PC-9 (cell line): ENCODE results near the gene LMOD2. TPM values are rescaled to one million over a fixed set of nuclear protein-coding genes. Genes with fewer than 3 reads are reported as not detected.

Source experiments
- BruUV-seq: library from RNA; stranded (reverse); fragments of 400-500 nt; replicated peaks from 2 replicates; lab custom pipeline; 2021; lab: Mats Ljungman, UMichigan
- CTCF ChIA-PET: fragments of 300-600 bp; sonication (Branson Sonifier 250); formaldehyde crosslinking; loops from one replicate; lab custom pipeline; 2022; ENCODE audit warnings: antibody characterized with exemption; lab: Charles Lee
- POLR2A ChIA-PET: fragments of 300-600 bp; sonication (Branson Sonifier 250); formaldehyde crosslinking; loops from one replicate; lab custom pipeline; 2022; ENCODE audit warnings: antibody characterized with exemption; ENCODE audit not compliant: unreplicated experiment; lab: Charles Lee
- DNase-seq, 2 experiments: peaks; one replicate each; pipeline versions ENCODE4 v3.0.0 to v3.0.0-alpha.2; 2015 to 2022; ENCODE audit warnings: mixed read lengths in 1 of 2
- H2AFZ ChIP-seq: fragments of 200-600 bp; sonication (generic); 2 replicates; pipeline ENCODE4 v1.8.1; 2017; ENCODE audit warnings: antibody characterized with exemption
- H3F3A ChIP-seq: fragments of 200-600 bp; sonication (generic); 2 replicates; pipeline ENCODE4 v1.8.1; 2017; ENCODE audit warnings: antibody characterized with exemption, mild to moderate bottlenecking, low read depth; ENCODE audit not compliant: insufficient read depth
- H3K27ac ChIP-seq: fragments of 200-600 bp; sonication (generic); 2 replicates; pipeline ENCODE4 v1.6.1; 2016; ENCODE audit warnings: mixed run types
- H3K27me3 ChIP-seq: fragments of 200-600 bp; sonication (generic); 2 replicates; pipeline ENCODE4 v1.6.1; 2016; ENCODE audit warnings: low read depth, mixed run types; ENCODE audit not compliant: insufficient read depth
- H3K36me3 ChIP-seq: fragments of 200-600 bp; sonication (generic); 2 replicates; pipeline ENCODE4 v1.6.1; 2016; ENCODE audit warnings: low read depth, mixed run types
- H3K4me1 ChIP-seq: fragments of 200-600 bp; sonication (generic); replicated peaks from 2 replicates; pipeline ENCODE4 v1.6.1; 2016; ENCODE audit warnings: mixed run types; ENCODE audit not compliant: insufficient read depth
- H3K4me2 ChIP-seq: fragments of 200-600 bp; sonication (generic); 2 replicates; pipeline ENCODE4 v1.6.1; 2017; ENCODE audit warnings: mixed run types
- H3K4me3 ChIP-seq: fragments of 200-600 bp; sonication (generic); 2 replicates; pipeline ENCODE4 v1.6.1; 2016; ENCODE audit warnings: mixed run types
- H3K79me2 ChIP-seq: fragments of 200-600 bp; sonication (generic); 2 replicates; pipeline ENCODE4 v1.6.1; 2017; ENCODE audit warnings: low read depth, mixed run types
- H3K9me2 ChIP-seq: fragments of 200-600 bp; sonication (generic); 2 replicates; pipeline ENCODE4 v1.8.1; 2017; ENCODE audit warnings: mild to moderate bottlenecking; ENCODE audit not compliant: insufficient read depth
- H3K9me3 ChIP-seq: fragments of 200-600 bp; sonication (generic); 2 replicates; pipeline ENCODE4 v1.8.1; 2016; ENCODE audit warnings: low read depth; ENCODE audit not compliant: insufficient read depth
- H4K20me1 ChIP-seq: fragments of 200-600 bp; sonication (generic); 2 replicates; pipeline ENCODE4 v1.8.1; 2017; ENCODE audit not compliant: insufficient read depth
- EZH2 ChIP-seq: fragments of 200-600 bp; sonication (generic); IDR thresholded peaks from 2 replicates; pipeline ENCODE4 v1.8.0; 2017; ENCODE audit warnings: antibody characterized with exemption, low read depth
- intact Hi-C: fragments of 100-400 bp; cut with micrococcal nuclease; formaldehyde crosslinking; loops from one replicate; pipeline ENCODE4 v1.10.0; 2022; ENCODE audit not compliant: unreplicated experiment
- total RNA-seq: library from RNA; stranded (reverse); gene quantifications from 2 replicates; pipeline ENCODE4 v1.2.3, GENCODE V29; 2021
- TF ChIP-seq, protein P1 (sequence below): fragments of 200-600 bp; sonication (generic); conservative IDR thresholded peaks from 2 replicates; pipeline ENCODE4 v1.6.1; 2017; ENCODE audit warnings: mixed run types, antibody characterized with exemption, mild to moderate bottlenecking, moderate library complexity

The LMOD2 gene
- total RNA-seq, 1 experiment from 2014 or later: not detected

DNA sequence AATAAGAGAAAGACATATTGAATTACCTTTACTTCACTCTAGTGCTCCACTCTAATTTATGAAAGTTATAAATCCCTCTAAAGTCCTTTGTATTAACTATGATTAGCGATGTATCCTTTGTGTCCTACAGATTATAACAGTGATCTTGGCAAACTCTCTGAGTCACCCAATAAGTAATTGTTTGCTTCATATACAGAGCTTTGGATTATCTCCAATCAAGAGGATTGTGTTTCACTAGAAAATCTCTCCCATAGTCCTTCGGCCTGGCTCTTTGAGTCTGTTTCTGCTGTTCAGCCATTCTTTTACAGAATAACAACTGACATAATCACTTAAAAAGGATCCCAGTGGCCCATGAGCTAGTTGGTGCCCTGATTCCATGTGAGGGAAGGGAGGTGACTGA lies 9.5 kb downstream of the LMOD2 start:
- Histone ChIP-seq H3K27ac (no peak overlapping the region), H3K4me3 (no peak overlapping the region), H3F3A (no peaks in the 10 kb centered on the region), H3K79me2 (no peaks in the 10 kb centered on the region), H3K4me1 (no peaks in the 10 kb centered on the region), H3K36me3 (no peaks in the 10 kb centered on the region), H3K9me2 (no peaks in the 10 kb centered on the region; the same call in 1 of the 2 replicates), H3K27me3 (no peaks in the 10 kb centered on the region), H4K20me1 (no peaks in the 10 kb centered on the region), H3K9me3 (no peaks in the 10 kb centered on the region), H3K4me2 (no peak overlapping the region), H2AFZ (no peak overlapping the region)
- intact Hi-C loops: no loop called here
- CTCF ChIA-PET: interaction anchor here (1.0 kb wide), 1 partner anchor 1956 kb away, joined by 3 read pairs; no protein-coding TSS in a partner anchor
- POLR2A ChIA-PET: no interaction called here
- no TSS peak for BruUV-seq
- TF ChIP-seq, protein P1, sequence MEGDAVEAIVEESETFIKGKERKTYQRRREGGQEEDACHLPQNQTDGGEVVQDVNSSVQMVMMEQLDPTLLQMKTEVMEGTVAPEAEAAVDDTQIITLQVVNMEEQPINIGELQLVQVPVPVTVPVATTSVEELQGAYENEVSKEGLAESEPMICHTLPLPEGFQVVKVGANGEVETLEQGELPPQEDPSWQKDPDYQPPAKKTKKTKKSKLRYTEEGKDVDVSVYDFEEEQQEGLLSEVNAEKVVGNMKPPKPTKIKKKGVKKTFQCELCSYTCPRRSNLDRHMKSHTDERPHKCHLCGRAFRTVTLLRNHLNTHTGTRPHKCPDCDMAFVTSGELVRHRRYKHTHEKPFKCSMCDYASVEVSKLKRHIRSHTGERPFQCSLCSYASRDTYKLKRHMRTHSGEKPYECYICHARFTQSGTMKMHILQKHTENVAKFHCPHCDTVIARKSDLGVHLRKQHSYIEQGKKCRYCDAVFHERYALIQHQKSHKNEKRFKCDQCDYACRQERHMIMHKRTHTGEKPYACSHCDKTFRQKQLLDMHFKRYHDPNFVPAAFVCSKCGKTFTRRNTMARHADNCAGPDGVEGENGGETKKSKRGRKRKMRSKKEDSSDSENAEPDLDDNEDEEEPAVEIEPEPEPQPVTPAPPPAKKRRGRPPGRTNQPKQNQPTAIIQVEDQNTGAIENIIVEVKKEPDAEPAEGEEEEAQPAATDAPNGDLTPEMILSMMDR: no peak
- TF ChIP-seq EZH2: no peak
- DNase-seq: no peak

DNA sequence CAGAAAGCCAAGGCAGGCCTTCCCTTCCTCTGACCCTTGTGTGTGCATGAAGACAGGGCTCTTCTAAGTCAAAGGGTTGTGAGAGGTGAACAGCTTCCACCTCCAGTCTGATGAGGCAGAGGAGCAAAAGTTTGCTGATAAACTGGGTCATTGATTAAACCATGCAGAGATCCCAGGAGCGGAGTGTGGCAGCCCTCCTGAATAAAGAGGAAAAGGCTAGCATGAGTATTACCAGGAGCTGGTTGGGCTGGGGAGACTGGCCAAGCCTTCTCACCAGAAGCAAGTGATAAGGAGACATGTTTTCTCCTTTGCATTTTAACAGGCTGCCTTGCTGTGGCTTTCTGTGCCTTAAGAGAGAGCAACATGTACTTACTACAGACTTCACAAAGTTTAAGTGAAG lies 10.2 kb downstream of the LMOD2 start:
- ChIA-PET CTCF (no interaction called here), POLR2A (no interaction called here)
- H3K4me2 ChIP-seq: no peak overlapping the region
- no peaks in the 10 kb centered on the region for H3K36me3 ChIP-seq
- H3K9me3 ChIP-seq: no peaks in the 10 kb centered on the region
- TF ChIP-seq, protein P1: no peak
- TF ChIP-seq EZH2: no peak
- intact Hi-C loops: no loop called here
- H3K4me3 ChIP-seq: no peak overlapping the region
- no TSS peak for BruUV-seq
- H2AFZ ChIP-seq: no peak overlapping the region
- no peaks in the 10 kb centered on the region for H4K20me1 ChIP-seq
- H3K9me2 ChIP-seq: no peaks in the 10 kb centered on the region; the same call in 1 of the 2 replicates
- H3K27me3 ChIP-seq: no peaks in the 10 kb centered on the region
- H3K4me1 ChIP-seq: no peaks in the 10 kb centered on the region
- H3K79me2 ChIP-seq: no peaks in the 10 kb centered on the region
- no peak overlapping the region for H3K27ac ChIP-seq
- no peak for DNase-seq
- no peaks in the 10 kb centered on the region for H3F3A ChIP-seq

DNA sequence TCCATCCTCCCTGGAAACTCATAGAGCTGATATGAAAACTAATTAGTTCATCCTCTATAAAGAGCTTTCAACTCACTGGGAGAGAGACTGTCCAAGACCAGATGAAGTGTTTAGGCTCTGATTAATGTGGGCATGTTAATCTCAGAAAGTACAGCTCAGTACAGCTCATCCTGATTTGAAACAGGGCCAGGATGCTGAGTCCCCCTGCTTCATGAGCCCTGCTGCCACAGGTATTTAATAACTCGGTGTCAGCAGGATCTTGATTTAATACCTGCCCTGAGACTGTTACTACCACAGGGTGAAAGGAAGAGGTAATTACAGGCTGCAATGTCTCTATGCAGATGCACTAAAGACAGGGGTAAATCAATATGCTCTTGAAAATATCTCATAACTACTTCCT lies 10.8 kb downstream of the LMOD2 start:
- H3K4me1 ChIP-seq: no peaks in the 10 kb centered on the region
- no peak overlapping the region for H3K27ac ChIP-seq
- H4K20me1 ChIP-seq: no peaks in the 10 kb centered on the region
- no peaks in the 10 kb centered on the region for H3K27me3 ChIP-seq
- no peaks in the 10 kb centered on the region; the same call in 1 of the 2 replicates for H3K9me2 ChIP-seq
- no peaks in the 10 kb centered on the region for H3F3A ChIP-seq
- no peak overlapping the region for H2AFZ ChIP-seq
- DNase-seq: no peak
- POLR2A ChIA-PET: no interaction called here
- TF ChIP-seq EZH2: no peak
- TF ChIP-seq, protein P1: no peak
- no TSS peak for BruUV-seq
- H3K4me2 ChIP-seq: no peak overlapping the region
- H3K9me3 ChIP-seq: no peaks in the 10 kb centered on the region
- CTCF ChIA-PET: no interaction called here
- no peaks in the 10 kb centered on the region for H3K79me2 ChIP-seq
- no peak overlapping the region for H3K4me3 ChIP-seq
- intact Hi-C loops: no loop called here
- H3K36me3 ChIP-seq: no peaks in the 10 kb centered on the region
